OCI-LY7 (cell line): ENCODE measurements around the gene KCNN1. TPM values are rescaled to one million over a fixed set of nuclear protein-coding genes. Genes with fewer than 3 reads are reported as not detected.

Experiments used
- BruUV-seq: library from RNA; stranded (reverse); fragments of 400-500 nt; replicated peaks from 2 replicates; lab custom pipeline; 2021; lab: Mats Ljungman, UMichigan
- CTCF ChIA-PET: fragments of 300-600 bp; sonication (Branson Sonifier 250); formaldehyde crosslinking; loops from one replicate; lab custom pipeline; 2022; ENCODE audit warnings: antibody characterized with exemption; ENCODE audit not compliant: unreplicated experiment; lab: Charles Lee
- POLR2A ChIA-PET: fragments of 300-600 bp; sonication (Branson Sonifier 250); formaldehyde crosslinking; loops from one replicate; lab custom pipeline; 2022; ENCODE audit warnings: antibody characterized with exemption; lab: Charles Lee
- DNase-seq: peaks from one replicate; pipeline ENCODE4 v3.0.0-alpha.2; 2015; ENCODE audit warnings: low spot score
- H2AFZ ChIP-seq: fragments of 200-600 bp; sonication (generic), shearing (Covaris generic); 2 replicates; pipeline ENCODE4 v1.6.1; 2014; ENCODE audit warnings: mild to moderate bottlenecking, antibody characterized with exemption, low read length, moderate library complexity
- H3K27ac ChIP-seq: fragments of 200-600 bp; sonication (generic); 2 replicates; pipeline ENCODE4 v1.5.1; 2014; ENCODE audit warnings: mixed run types, low read depth, mild to moderate bottlenecking, moderate library complexity, low read length, inconsistent platforms; ENCODE audit not compliant: poor library complexity, severe bottlenecking
- H3K36me3 ChIP-seq: fragments of 200-600 bp; sonication (generic); 2 replicates; pipeline ENCODE4 v1.6.1; 2014; ENCODE audit warnings: mild to moderate bottlenecking, antibody characterized with exemption, low read length, moderate library complexity, mixed read lengths; ENCODE audit not compliant: insufficient read depth
- H3K4me1 ChIP-seq: fragments of 200-600 bp; sonication (generic); 2 replicates; pipeline ENCODE4 v1.5.1; 2014; ENCODE audit warnings: mild to moderate bottlenecking, low read length; ENCODE audit not compliant: insufficient read depth, poor library complexity, severe bottlenecking
- H3K4me2 ChIP-seq: fragments of 200-600 bp; sonication (generic); 2 replicates; pipeline ENCODE4 v1.6.1; 2014; ENCODE audit warnings: mild to moderate bottlenecking, low read length
- H3K4me3 ChIP-seq: fragments of 200-600 bp; sonication (generic); 2 replicates; pipeline ENCODE4 v1.5.1; 2014; ENCODE audit warnings: mild to moderate bottlenecking, low read depth, low read length; ENCODE audit not compliant: poor library complexity, severe bottlenecking
- H3K79me2 ChIP-seq: fragments of 200-600 bp; sonication (generic); 2 replicates; pipeline ENCODE4 v1.6.1; 2016; ENCODE audit warnings: low read depth, mild to moderate bottlenecking, low read length, moderate library complexity, mixed read lengths; ENCODE audit not compliant: insufficient read depth
- H3K9me2 ChIP-seq: fragments of 200-600 bp; sonication (generic); 2 replicates; pipeline ENCODE4 v1.6.1; 2016; ENCODE audit warnings: mild to moderate bottlenecking, low read length, mixed read lengths; ENCODE audit not compliant: insufficient read depth
- H3K9me3 ChIP-seq: fragments of 200-600 bp; sonication (generic); 2 replicates; pipeline ENCODE4 v1.6.1; 2014; ENCODE audit warnings: mild to moderate bottlenecking, mixed run types, low read length, mixed read lengths
- H4K20me1 ChIP-seq: fragments of 200-600 bp; sonication (generic); 2 replicates; pipeline ENCODE4 v1.6.1; 2014; ENCODE audit warnings: mild to moderate bottlenecking, antibody characterized with exemption, low read length, moderate library complexity, mixed read lengths; ENCODE audit not compliant: insufficient read depth
- CTCF ChIP-seq: fragments of 200-600 bp; sonication (generic); conservative IDR thresholded peaks from 2 replicates; pipeline ENCODE4 v1.5.1; 2014; ENCODE audit warnings: mild to moderate bottlenecking, antibody characterized with exemption, low read length, moderate library complexity, mixed read lengths
- EZH2phosphoT487 ChIP-seq: fragments of 200-600 bp; sonication (generic); IDR thresholded peaks from 2 replicates; pipeline ENCODE4 v1.6.1; 2018; ENCODE audit warnings: low read depth, borderline replicate concordance, mild to moderate bottlenecking, mixed run types, antibody characterized with exemption, low read length, moderate library complexity, mixed read lengths
- intact Hi-C: fragments of 100-400 bp; cut with micrococcal nuclease; formaldehyde crosslinking; loops from one replicate; pipeline ENCODE4 v1.10.0; 2022; ENCODE audit not compliant: unreplicated experiment
- total RNA-seq, 2 experiments: library from RNA; depleted of rRNA in 1 of 2; stranded (reverse); fragments of >200 nt in 1 of 2; shearing (Covaris generic) in 1 of 2; gene quantifications; 2 replicates each; pipeline ENCODE4 v1.2.3, GENCODE V29; 2014 to 2022

The KCNN1 gene
- total RNA-seq, 2 experiments from 2014 or later, result 0.57 to 1.1 TPM

DNA sequence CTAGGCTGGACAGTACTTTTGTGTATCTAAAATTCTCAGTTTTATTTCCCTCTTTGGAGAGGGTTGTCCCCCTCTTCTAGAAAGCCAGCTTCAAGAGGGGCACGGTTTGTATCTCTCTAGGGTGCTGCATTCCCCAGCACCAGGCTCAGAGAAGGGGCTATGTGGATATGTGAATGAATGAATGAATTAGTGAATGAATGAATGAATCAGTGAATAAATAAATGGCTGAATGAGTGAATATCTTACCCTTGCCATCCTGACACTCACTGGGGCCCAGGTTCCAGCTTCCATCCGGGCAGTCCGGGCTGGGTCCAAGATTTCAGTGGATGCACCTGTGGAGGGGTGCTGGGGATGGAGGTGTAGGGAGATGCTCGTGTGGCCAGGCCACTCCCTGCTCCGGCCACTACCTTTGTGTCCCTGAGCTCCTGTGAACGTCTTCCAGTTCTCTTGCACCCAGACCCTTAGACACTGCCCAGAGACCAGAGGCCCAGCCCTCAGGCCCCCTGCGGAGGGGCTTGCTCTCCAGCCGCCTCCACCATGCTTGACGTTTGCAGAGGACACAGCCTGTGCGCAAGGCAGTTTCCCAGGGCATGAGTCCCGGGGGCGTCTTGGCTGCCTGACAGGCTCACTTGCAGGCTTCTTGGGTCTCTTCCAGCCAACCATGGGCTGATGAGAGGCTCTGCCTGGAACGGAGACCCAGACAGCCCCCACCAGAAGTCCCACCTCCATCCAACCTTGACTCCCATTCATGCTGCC lies 2.8 kb upstream of the KCNN1 start:
- H3K9me2 ChIP-seq, result no peaks in the 10 kb centered on the region
- no peak overlapping the region for H2AFZ ChIP-seq
- DNase-seq, result no peak
- H3K9me3 ChIP-seq, result no peaks in the 10 kb centered on the region
- BruUV-seq, result no TSS peak
- CTCF ChIA-PET, result no interaction called here
- no peaks in the 10 kb centered on the region for H3K79me2 ChIP-seq
- no peak overlapping the region for H3K27ac ChIP-seq
- intact Hi-C loops, result no loop called here
- no peak for TF ChIP-seq EZH2phosphoT487
- TF ChIP-seq CTCF, result no peak
- H3K4me2 ChIP-seq, result no peak overlapping the region
- no peaks in the 10 kb centered on the region for H4K20me1 ChIP-seq
- POLR2A ChIA-PET, result interaction anchor here (0.7 kb wide), 2 partner anchors 39 to 293 kb away, joined by 3 to 4 read pairs; no protein-coding TSS in a partner anchor
- H3K36me3 ChIP-seq, result no peaks in the 10 kb centered on the region
- H3K4me3 ChIP-seq, result no peak overlapping the region
- no peaks in the 10 kb centered on the region for H3K4me1 ChIP-seq

- ChIA-PET CTCF (no interaction called here), POLR2A (no interaction called here)
- intact Hi-C loops, result no loop called here
- no peaks in the 10 kb centered on the region for H3K9me2 ChIP-seq
- H3K4me1 ChIP-seq, result no peaks in the 10 kb centered on the region
- no peak overlapping the region for H2AFZ ChIP-seq
- H3K9me3 ChIP-seq, result no peaks in the 10 kb centered on the region
- no peaks in the 10 kb centered on the region for H3K36me3 ChIP-seq
- DNase-seq, result no peak
- H3K27ac ChIP-seq, result no peak overlapping the region
- no peak for TF ChIP-seq CTCF
- BruUV-seq, result no TSS peak
- H4K20me1 ChIP-seq, result no peaks in the 10 kb centered on the region
- H3K79me2 ChIP-seq, result no peaks in the 10 kb centered on the region
- H3K4me2 ChIP-seq, result no peak overlapping the region
- no peak overlapping the region for H3K4me3 ChIP-seq
Measured at GRCh38 chr19:17965370-17966128, 1.4 kb upstream of the KCNN1 start.

- Histone ChIP-seq H3K9me2 (no peaks in the 10 kb centered on the region), H3K4me2 (no peak overlapping the region)
- CTCF ChIA-PET, result interaction anchor here (1.0 kb wide), 1 partner anchor 18 kb away, joined by 7 read pairs; no protein-coding TSS in a partner anchor
Measured at GRCh38 chr19:17966129-17966483, 801 bp upstream of the KCNN1 start.

More at GRCh38 chr19:17966129-17966483, 801 bp upstream of the KCNN1 start:
- Histone ChIP-seq H3K27ac (no peak overlapping the region), H3K36me3 (no peaks in the 10 kb centered on the region), H3K9me3 (no peaks in the 10 kb centered on the region), H2AFZ (no peak overlapping the region), H4K20me1 (no peaks in the 10 kb centered on the region), H3K4me1 (no peaks in the 10 kb centered on the region), H3K4me3 (no peak overlapping the region), H3K79me2 (no peaks in the 10 kb centered on the region)
- BruUV-seq, result no TSS peak
- DNase-seq, result no peak
- no peak for TF ChIP-seq CTCF
- TF ChIP-seq EZH2phosphoT487, result no peak
- POLR2A ChIA-PET, result no interaction called here
- intact Hi-C loops, result no loop called here
